ENCODE data around the gene CLEC4F.

- TF ChIP-seq, protein P1, sequence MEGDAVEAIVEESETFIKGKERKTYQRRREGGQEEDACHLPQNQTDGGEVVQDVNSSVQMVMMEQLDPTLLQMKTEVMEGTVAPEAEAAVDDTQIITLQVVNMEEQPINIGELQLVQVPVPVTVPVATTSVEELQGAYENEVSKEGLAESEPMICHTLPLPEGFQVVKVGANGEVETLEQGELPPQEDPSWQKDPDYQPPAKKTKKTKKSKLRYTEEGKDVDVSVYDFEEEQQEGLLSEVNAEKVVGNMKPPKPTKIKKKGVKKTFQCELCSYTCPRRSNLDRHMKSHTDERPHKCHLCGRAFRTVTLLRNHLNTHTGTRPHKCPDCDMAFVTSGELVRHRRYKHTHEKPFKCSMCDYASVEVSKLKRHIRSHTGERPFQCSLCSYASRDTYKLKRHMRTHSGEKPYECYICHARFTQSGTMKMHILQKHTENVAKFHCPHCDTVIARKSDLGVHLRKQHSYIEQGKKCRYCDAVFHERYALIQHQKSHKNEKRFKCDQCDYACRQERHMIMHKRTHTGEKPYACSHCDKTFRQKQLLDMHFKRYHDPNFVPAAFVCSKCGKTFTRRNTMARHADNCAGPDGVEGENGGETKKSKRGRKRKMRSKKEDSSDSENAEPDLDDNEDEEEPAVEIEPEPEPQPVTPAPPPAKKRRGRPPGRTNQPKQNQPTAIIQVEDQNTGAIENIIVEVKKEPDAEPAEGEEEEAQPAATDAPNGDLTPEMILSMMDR (IDR thresholded peaks at IDR 0.05), result no peak
- no peak for TF ChIP-seq EP300 (IDR thresholded peaks at IDR 0.05)
Measured at GRCh38 chr2:70785137-70785911, 35.1 kb downstream of the CLEC4F start.

All from ovary (tissue), 3 donors.